Measurements from ENCODE around the gene SCN8A.
"Not testable (repeated sequence)": the region's sequence is repeated elsewhere in the genome, so short reads cannot be mapped to it uniquely, and the experiment has no call there.

The SCN8A gene

DNA sequence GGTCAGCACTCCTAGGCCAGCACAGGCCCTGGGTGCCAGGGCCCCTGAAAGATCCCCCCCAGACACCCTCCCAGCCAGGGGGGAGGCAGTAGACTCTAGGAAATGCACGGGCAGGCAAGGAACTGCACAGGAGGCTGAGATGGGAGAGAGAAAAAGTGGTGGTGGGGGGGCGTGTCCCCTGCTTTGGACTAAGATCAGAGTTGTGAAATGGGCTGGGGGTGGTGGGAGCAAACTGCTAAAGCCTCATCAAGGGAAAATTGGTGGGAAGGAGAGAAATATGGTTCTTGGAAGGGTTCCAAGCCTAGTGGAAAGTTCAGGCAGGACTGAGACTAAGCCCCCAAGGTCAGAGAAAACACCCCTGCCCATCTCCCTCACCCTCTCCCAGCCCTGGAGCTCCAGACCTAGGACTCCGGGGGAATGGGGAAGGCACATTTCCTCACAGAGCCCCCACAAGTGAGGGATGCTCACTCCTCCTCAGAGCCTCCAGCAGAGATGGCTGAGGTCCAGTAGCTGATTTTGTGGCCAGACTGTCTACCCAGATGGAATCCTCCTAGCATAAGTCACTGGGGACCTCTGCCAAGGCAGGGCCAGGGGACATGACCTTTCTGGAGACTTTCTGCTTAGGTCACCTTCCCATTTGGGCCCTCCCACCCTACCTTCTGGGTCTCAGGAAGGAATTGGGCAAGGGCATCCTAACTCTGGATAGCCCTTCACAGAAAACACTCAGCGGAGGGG lies 227.7 kb downstream of the SCN8A start:
- DNase-seq, result no peak

DNA sequence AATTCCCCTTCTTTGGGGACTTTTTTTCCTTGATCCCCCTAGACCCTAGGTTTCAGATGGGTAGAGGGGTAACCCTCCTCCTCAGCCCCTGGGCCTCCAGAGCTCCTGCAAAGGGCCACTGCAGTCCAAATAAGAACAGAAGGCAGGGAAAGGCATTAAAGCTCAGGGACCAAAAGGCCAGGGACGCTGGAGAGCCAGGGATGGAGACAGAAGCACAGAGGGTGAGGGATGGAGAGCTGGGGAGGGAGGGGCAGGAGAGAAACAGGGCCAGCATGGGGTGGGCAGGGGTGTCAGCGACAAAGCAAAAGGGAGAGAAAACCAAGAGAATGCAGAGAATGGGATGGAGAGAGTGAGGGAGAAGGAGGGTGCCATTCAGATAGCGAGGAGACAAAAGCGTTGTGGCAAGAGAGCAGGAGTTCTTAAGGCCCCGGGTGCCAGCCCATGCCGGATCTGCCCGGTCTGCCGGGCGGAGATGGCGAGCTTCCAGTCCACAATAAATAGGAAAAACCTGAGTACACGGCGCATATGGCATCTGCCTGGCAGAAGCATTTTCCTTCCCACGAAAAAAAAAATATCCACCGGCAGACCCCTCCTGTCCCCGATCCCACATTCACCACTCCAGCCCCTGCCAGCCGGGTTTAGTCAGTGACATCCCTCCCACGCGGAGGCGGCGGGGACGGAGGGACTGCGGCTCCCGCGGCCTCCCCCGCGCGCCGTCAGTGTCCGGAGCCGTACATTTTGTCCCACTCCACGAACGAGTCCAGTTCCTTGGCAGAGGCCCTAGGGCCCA lies 228.9 kb downstream of the SCN8A start:
- no peak for DNase-seq

DNA sequence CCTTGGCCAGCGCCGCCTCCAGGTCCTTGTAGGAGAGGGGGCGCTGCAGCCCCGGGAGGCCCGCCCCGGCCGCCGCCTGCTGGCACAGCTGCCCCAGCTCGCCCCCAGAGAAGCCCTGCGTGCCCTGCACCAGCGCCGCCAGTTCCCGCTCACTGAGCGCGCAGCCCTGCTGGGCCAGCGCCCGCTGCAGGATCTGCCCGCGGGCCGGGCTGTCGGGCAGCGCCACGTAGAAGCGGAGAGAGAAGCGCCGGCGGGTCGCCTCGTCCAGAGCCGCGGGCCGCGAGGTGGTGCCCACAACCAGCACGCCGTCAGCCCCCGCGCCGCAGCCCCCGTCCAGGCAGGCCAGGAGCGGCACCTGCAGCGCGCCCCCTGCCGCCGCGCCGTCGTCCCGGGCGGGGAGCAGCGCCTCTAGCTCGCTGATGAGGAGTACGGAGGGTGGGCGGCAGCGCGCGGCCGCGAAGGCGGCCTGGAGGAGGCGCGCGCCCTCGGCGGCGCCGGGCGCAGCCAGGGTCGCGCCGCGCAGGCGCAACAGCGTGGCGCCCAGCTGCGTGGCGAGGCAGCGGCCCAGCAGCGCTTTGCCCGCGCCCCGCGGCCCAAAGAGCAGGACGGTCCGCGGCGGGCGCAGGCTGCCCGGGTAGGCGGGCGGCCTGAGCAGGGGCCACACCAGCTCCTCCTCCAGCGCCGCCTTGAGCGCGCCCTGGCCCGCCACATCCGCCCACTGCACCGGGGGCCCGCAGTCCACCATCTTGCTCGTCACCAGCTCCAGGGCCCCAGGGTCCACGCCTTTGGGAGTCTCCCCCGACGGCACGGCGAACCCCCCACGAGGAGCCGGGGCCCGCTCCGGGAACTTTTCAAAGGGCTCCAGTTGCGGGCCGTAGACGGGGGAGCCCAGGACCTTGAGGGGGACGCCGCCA lies 229.8 kb downstream of the SCN8A start:
- peak; percentile 16 for DNase-seq

- DNase-seq, result no peak
Observed at GRCh38 chr12:51821440-51822260, 230.6 kb downstream of the SCN8A start.

GRCh38 chr12:51822261-51822616 lies 231.2 kb downstream of the SCN8A start:
- no peak for DNase-seq

GRCh38 chr12:51822956-51823355 lies 231.9 kb downstream of the SCN8A start:
- no peak for DNase-seq

- DNase-seq, result peak; percentile 59
Observed at GRCh38 chr12:51823875-51824565, 233.0 kb downstream of the SCN8A start.

DNA sequence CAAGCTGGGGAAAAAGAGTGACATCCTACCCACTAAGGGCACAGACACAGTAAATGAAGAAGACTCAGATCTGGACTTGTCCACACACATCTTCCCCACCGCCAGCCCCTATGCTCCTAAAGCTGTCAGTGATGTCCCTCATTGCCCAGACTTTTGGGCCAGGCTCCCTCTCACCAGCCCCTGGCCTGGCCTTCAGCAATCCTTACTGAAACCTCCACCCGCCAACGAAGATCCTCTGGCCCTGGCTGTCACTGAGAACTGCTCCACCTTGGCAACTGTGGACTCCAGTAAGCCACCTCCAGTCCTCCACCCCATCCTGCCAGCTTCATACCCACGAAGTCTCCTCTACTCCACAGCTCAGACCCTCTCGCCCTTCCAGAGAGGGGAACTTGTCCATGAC lies 234.2 kb downstream of the SCN8A start:
- DNase-seq, result no peak

GRCh38 chr12:51826881-51827280 lies 235.8 kb downstream of the SCN8A start:
- DNase-seq, result no peak

GRCh38 chr12:51827925-51828818 lies 237.1 kb downstream of the SCN8A start:
- peak; percentile 8 for DNase-seq

DNA sequence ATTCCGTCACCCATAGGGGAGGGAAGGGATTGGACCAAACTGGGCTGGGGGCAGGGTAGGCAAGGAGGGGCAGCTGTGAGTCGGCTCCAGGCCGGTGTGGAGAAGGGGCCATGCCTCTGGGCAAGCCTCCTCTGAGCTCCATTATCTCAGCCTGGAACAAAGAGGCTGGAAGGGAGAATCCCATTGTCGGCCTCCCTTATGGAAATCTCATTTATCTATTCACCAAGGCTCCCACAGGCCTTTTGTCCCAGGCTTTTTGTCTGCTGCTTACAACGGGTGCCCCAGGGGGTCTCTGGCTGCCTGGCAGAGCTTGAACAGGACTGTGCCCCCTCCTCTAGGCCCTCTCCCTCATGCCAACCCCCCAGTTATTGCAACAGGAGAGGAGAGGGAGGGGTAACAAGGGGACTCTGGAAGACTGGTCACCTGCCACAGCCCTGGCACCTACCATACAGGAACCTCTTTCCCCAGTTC lies 238.0 kb downstream of the SCN8A start:
- no peak for DNase-seq

- DNase-seq, result no peak
Observed at GRCh38 chr12:51829641-51830040, 238.6 kb downstream of the SCN8A start.

DNA sequence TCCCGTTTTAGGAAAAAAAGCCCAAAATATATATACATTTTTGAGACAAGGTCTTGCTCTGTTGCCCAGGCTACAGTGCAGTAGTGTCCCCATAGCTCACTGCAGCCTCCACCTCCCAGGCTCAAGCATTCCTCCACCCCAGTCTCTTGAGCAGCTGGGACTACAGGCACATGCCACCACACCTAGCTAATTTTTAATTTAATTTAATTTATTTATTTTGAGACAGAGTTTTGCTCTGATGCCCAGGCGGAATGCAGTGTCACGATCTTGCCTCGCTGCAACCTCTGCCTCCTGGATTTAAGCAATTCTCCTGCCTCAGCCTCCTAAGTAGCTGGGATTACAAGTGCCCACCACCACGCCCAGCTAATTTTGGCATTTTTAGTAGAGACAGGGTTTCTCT lies 240.8 kb downstream of the SCN8A start:
- DNase-seq, result not testable (repeated sequence)

DNA sequence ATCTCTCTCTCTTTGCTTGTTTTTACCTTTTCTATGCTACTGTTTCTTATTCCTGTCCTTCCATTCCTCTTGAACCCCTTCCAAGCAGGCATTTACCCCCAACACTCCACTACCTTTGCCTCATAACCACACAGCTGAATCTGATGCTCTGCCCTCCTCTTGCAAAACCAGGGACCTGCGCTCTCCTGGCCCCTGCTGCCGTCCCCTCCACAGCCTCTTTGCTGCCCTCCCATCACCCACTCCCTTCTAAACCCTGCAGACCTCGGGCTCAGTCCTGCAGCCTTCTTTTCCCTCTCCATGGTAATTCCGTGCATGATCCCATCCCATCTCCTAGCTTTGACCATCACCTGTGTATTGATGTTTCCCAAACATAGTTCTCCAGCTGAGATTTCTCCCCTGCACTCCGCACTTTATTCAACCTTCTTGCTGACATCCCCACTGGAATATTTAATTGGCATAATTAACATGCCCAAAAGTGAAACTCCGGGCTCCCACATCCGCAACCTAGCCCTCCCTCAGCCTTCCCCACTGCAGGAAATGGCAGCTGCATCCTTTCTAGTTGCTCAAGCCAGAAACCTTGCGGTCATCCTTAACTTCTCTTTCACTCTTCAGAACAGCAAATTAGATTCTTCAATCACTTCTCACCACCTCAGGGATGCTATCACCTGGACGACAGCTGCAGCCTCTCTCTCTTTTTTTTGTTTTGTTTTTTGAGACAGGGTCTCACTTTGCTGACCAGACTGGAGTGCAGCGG lies 241.5 kb downstream of the SCN8A start:
- peak; percentile 65 for DNase-seq

- no peak for DNase-seq
Observed at GRCh38 chr12:51833448-51834227, 242.6 kb downstream of the SCN8A start.

GRCh38 chr12:51834411-51834810 lies 243.4 kb downstream of the SCN8A start:
- no peak for DNase-seq

DNA sequence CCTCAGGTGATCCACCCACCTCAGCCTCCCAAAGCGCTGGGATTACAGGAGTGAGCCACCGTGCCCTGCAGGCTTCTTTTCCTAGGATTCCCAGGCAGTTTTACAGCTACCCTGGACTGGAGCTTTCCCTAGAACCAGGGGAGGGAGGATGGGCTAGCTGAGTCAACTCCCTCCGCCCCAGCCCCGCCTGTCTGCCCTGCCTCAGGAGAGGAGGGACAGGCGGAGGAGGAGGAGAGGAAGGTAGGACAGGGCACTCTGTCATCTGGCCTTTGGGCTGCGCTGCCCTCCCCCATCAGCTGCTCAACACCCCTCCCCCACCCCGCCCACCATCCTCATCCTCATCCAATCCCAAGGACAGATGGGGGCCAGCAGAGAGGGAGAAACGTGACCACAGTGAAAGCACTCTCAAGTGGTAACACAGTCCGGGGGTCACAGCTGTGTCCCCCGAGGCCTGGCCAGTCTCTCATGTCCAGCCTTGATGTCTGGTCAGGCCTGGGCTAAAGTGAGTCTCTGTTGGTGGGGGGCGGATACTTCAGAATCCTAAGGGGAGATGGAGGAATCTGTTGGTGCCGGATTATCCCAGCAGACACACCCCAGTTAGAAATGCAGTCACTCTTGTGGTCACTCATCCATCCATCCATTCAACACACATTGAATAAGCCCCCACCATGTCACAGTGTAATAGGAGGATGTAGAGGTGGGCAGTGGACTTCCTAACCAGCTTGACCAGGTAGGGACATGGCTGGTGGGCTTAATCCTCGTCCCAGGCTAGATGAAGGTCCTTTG lies 245.2 kb downstream of the SCN8A start:
- DNase-seq, result no peak

DNA sequence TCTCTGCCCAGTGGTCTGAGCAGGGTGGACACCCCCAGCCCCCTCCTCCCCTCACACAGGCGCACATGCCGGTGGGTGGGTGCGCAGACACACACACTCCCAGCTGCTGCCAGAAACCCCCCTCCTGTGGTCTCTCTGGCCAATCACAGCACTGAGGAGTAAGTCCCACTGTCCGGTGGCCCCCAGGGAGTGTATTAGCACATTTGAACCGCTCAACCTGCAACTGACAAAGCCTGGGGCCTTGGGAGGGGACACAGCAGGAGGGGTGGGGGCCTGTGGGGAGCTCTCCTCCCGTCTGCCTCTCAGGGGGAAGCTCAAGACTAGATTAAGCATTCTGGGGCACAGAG lies 245.8 kb downstream of the SCN8A start:
- DNase-seq, result no peak

All from GDM1 (cell line).